ENCODE data around the gene CROCC2.

Gene CROCC2

DNA sequence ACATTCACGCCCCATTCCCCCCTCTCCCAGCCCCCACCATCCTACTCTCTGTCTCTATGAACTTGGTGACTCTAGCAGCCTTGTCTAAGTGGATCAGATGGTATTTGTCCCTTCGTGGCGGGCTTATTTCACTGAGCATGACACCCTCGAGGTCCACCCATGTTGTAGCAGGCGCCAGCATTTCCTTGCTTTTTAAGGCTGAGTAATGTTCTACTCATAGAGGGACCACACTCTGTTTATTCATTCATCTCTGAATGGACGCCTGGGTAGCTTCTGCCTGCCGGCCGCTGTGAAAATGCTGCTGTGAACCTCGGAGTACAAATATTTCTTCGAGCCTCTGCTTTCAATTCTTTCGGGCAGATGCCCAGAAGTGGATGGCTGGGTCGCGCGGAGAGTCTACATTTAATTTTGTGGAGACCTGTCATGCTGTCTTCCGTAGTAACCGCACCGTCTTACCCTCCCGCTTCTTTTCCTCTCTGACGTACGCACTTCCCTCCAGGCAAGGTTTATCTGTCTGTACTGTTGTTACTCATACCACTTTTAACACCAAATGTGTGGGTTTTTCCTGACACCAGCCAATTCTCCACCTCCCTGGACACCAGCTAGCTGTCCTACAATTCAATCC is 5.6 kb downstream of the CROCC2 start:
- Histone ChIP-seq H3F3A (ENCODE audit: control insufficient read depth, insufficient read depth) (no peaks in the 10 kb centered on the region), H3K27me3 (ENCODE audit: control insufficient read depth, low read length) (peaks cover 18% of the 10 kb centered on the region), H3K36me3 (ENCODE audit: control insufficient read depth, low read length) (no peaks in the 10 kb centered on the region)

DNA sequence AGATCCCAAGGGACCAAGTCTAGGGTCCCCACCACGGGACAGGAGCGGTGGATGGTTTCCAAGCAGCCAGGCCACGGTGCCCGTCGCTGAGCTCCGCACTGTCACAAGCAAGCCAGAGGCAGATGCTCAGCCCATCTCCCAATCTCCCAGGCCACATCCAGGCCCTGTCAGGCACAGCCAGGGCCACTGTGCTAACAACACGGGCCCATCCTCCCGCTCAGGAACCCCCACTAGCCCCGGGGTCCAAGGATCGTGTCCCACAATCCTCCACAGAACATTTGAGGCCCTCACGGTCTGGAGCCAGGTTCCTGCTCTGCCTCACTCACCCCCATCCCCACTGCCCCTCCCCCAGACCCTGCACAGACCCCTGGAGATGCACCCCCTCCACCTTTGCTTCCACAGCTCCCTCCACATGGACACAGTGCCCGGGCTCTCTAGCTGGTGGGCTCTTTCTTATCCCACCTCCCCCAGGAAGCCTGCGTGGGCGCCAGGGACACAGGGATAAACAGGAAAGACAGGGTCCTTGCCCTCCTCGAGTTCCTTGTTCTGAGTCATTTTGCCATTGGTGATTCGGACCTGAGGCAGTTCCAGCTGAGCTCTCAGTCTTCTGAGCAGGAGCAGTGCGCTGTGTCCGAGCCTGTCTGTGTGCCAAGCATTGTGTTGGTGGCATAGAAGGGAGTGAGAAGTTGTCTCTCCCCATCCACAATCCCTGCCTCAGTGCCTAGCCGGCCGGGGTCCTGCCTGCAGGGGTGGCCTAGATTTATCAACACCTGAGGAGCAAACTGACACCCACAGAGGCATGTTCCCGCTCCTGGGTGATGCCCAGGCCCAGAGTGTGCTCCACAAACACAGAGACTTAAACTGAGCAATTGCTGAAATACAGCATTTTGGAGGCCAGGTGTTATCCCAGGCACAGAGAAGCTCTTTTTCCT is 7.0 kb downstream of the CROCC2 start:
- no peak overlapping the region for H3K4me2 ChIP-seq (ENCODE audit: low read length)
- H3K36me3 ChIP-seq (ENCODE audit: control insufficient read depth, low read length): no peaks in the 10 kb centered on the region
- H3K27me3 ChIP-seq (ENCODE audit: control insufficient read depth, low read length): peaks cover 18% of the 10 kb centered on the region
- H3K9me2 ChIP-seq (replicated peaks; ENCODE audit: control insufficient read depth, low read length): no peaks in the 10 kb centered on the region
- no peaks in the 10 kb centered on the region; the same call in 1 of the 2 replicates for H3K4me1 ChIP-seq (ENCODE audit: control insufficient read depth, low read length)
- H3K79me2 ChIP-seq (ENCODE audit: control insufficient read depth, low read length): no peaks in the 10 kb centered on the region
- no peaks in the 10 kb centered on the region for H3K9me3 ChIP-seq (ENCODE audit: control insufficient read depth, insufficient read depth, low read length)
- H3F3A ChIP-seq (ENCODE audit: control insufficient read depth, insufficient read depth): no peaks in the 10 kb centered on the region
- no peak overlapping the region for H3K27ac ChIP-seq (ENCODE audit: low read depth, low read length)
- TF ChIP-seq EZH2phosphoT487 (IDR thresholded peaks at IDR 0.05; ENCODE audit: borderline replicate concordance, low read length): no peak
- TF ChIP-seq, protein P1, sequence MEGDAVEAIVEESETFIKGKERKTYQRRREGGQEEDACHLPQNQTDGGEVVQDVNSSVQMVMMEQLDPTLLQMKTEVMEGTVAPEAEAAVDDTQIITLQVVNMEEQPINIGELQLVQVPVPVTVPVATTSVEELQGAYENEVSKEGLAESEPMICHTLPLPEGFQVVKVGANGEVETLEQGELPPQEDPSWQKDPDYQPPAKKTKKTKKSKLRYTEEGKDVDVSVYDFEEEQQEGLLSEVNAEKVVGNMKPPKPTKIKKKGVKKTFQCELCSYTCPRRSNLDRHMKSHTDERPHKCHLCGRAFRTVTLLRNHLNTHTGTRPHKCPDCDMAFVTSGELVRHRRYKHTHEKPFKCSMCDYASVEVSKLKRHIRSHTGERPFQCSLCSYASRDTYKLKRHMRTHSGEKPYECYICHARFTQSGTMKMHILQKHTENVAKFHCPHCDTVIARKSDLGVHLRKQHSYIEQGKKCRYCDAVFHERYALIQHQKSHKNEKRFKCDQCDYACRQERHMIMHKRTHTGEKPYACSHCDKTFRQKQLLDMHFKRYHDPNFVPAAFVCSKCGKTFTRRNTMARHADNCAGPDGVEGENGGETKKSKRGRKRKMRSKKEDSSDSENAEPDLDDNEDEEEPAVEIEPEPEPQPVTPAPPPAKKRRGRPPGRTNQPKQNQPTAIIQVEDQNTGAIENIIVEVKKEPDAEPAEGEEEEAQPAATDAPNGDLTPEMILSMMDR (IDR thresholded peaks at IDR 0.05; ENCODE audit: low read depth, low read length, poor library complexity, severe bottlenecking): no peak
- no peak overlapping the region for H3K4me3 ChIP-seq (ENCODE audit: low read length)
- no peaks in the 10 kb centered on the region for H4K20me1 ChIP-seq (ENCODE audit: control insufficient read depth, insufficient read depth, low read depth, low read length)

More for the DNA sequence above, 5.6 kb downstream of the CROCC2 start:
- H3K4me3 ChIP-seq (ENCODE audit: low read length): no peak overlapping the region
- H3K4me1 ChIP-seq (ENCODE audit: control insufficient read depth, low read length): no peaks in the 10 kb centered on the region; the same call in 1 of the 2 replicates
- H3K9me3 ChIP-seq (ENCODE audit: control insufficient read depth, insufficient read depth, low read length): no peaks in the 10 kb centered on the region
- H4K20me1 ChIP-seq (ENCODE audit: control insufficient read depth, insufficient read depth, low read depth, low read length): no peaks in the 10 kb centered on the region
- no peaks in the 10 kb centered on the region for H3K9me2 ChIP-seq (replicated peaks; ENCODE audit: control insufficient read depth, low read length)
- no peaks in the 10 kb centered on the region for H3K79me2 ChIP-seq (ENCODE audit: control insufficient read depth, low read length)
- H3K4me2 ChIP-seq (ENCODE audit: low read length): no peak overlapping the region
- TF ChIP-seq, protein P1 (IDR thresholded peaks at IDR 0.05; ENCODE audit: low read depth, low read length, poor library complexity, severe bottlenecking): no peak
- TF ChIP-seq EZH2phosphoT487 (IDR thresholded peaks at IDR 0.05; ENCODE audit: borderline replicate concordance, low read length): no peak
- H3K27ac ChIP-seq (ENCODE audit: low read depth, low read length): no peak overlapping the region

DNA sequence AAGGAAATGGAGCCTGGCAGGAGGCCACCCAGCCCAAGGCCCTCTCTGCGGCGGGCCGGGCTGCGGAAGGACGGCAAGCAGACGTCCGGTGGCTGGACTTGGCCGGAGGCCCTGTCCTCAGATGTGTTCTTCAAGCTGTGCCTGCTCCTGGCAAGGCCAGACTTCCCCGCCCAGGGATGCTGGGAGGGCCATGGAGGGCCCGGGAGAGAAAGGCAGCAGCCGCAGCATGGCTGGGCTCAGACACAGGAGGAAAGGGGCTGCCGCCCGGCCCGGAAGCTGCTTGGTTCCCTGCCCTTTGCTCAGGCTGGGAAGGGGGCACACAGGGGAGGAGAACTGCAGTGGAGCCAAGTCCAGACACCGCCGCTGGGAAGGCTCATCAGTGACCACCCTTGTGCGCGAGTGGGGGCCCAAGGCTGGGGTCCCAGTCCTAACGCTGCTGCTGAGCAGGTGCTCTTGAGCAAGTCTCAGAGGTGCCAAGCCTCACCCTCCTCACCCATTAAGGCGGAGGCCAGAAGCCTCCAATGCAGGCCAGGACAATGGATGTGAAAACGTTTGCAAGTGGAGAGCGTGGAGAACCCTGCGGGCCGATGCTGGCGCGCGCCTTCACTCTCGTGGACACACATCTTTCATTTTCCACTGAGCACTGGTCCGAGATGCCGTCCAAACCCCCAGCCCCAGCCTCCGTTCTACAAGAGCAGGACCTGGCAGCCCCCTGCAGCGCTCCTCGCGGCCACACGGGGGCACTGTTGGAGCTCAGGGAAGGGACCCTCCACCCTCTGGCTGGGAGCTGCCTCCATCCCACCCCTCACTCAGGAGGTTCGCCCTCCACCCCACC is 7.9 kb downstream of the CROCC2 start:
- Histone ChIP-seq H3K9me2 (replicated peaks; ENCODE audit: control insufficient read depth, low read length) (no peaks in the 10 kb centered on the region), H3K79me2 (ENCODE audit: control insufficient read depth, low read length) (no peaks in the 10 kb centered on the region), H3K27ac (ENCODE audit: low read depth, low read length) (no peak overlapping the region), H3K4me1 (ENCODE audit: control insufficient read depth, low read length) (no peaks in the 10 kb centered on the region; the same call in 1 of the 2 replicates), H3K36me3 (ENCODE audit: control insufficient read depth, low read length) (no peaks in the 10 kb centered on the region), H3K4me3 (ENCODE audit: low read length) (no peak overlapping the region), H4K20me1 (ENCODE audit: control insufficient read depth, insufficient read depth, low read depth, low read length) (no peaks in the 10 kb centered on the region), H3F3A (ENCODE audit: control insufficient read depth, insufficient read depth) (no peaks in the 10 kb centered on the region), H3K4me2 (ENCODE audit: low read length) (no peak overlapping the region), H3K27me3 (ENCODE audit: control insufficient read depth, low read length) (peaks cover 18% of the 10 kb centered on the region), H3K9me3 (ENCODE audit: control insufficient read depth, insufficient read depth, low read length) (no peaks in the 10 kb centered on the region)
- TF ChIP-seq, protein P1 (IDR thresholded peaks at IDR 0.05; ENCODE audit: low read depth, low read length, poor library complexity, severe bottlenecking): peak; percentile 95
- no peak for TF ChIP-seq EZH2phosphoT487 (IDR thresholded peaks at IDR 0.05; ENCODE audit: borderline replicate concordance, low read length)
